Activated naive CD4-positive, alpha-beta T cell treated with anti-CD3 and anti-CD28 coated beads, Interleukin-2, amount 50 U/mL, for 72 hours (primary cell): Measurements from ENCODE around the gene ZC3H12D. TPM values are rescaled to one million over a fixed set of nuclear protein-coding genes. Genes with fewer than 3 reads are reported as not detected.
A peak's percentile ranks its signal among the peaks of the same experiment; 100 is the strongest.
"Not testable (repeated sequence)": the region's sequence is repeated elsewhere in the genome, so short reads cannot be mapped to it uniquely, and the experiment has no call there.

Source experiments
- ATAC-seq, 2 donors: fragments of 150-1000 bp; cut with Tn5 transposase; 2 replicates each; pipeline ENCODE4 v1.10.0; 2021; ENCODE audit warnings: mild to moderate bottlenecking in 2 of 2, moderate library complexity in 2 of 2
- DNase-seq, 2 donors: peaks; one replicate each; pipeline ENCODE4 v3.0.0; 2021 to 2022; ENCODE audit warnings: low spot score in 2 of 2
- H3K27ac Mint-ChIP-seq, 2 donors: one replicate each; pipeline ENCODE4 v1.8.0; 2022; ENCODE audit warnings: mild to moderate bottlenecking in 2 of 2, mixed read lengths in 2 of 2
- H3K36me3 Mint-ChIP-seq, 2 donors: one replicate each; pipeline ENCODE4 v1.8.0; 2022; ENCODE audit warnings: mixed read lengths in 2 of 2
- H3K9me3 Mint-ChIP-seq, 2 donors: one replicate each; pipeline ENCODE4 v1.8.0; 2022; ENCODE audit warnings: mixed read lengths in 2 of 2
- total RNA-seq, 2 donors: library from RNA; stranded (reverse); gene quantifications; one replicate each; pipeline ENCODE4 v1.2.3, GENCODE V29; 2022

Gene ZC3H12D
- total RNA-seq, 2 donors from 2014 or later, result 87.1 to 186 TPM

- Mint-ChIP-seq H3K36me3 (peaks cover 17 to 57% of the 10 kb centered on the region in 2 donors), H3K27ac (peak overlapping the region; percentile 78 to 84), H3K9me3 (no peaks in the 10 kb centered on the region)
- ATAC-seq, result no peak
- no peak for DNase-seq
Observed at GRCh38 chr6:149473080-149474052, 11.4 kb downstream of the ZC3H12D start.

GRCh38 chr6:149472241-149472640 lies 12.6 kb downstream of the ZC3H12D start:
- Mint-ChIP-seq H3K9me3 (no peaks in the 10 kb centered on the region), H3K27ac (peak overlapping the region; percentile 55 to 78), H3K36me3 (peaks cover 21 to 54% of the 10 kb centered on the region in 2 donors)
- peak; percentile 7 to 42 for ATAC-seq
- DNase-seq, result no peak

GRCh38 chr6:149471801-149472200 lies 13.0 kb downstream of the ZC3H12D start:
- peak overlapping the region; percentile 55 to 78 for H3K27ac Mint-ChIP-seq
- peak; percentile 25 to 70 for ATAC-seq
- peaks cover 21 to 49% of the 10 kb centered on the region in 2 donors for H3K36me3 Mint-ChIP-seq
- DNase-seq, result no peak
- H3K9me3 Mint-ChIP-seq, result no peaks in the 10 kb centered on the region

GRCh38 chr6:149470948-149471347 lies 13.9 kb downstream of the ZC3H12D start:
- DNase-seq (no peak), ATAC-seq (no peak)
- Mint-ChIP-seq H3K27ac (no peak overlapping the region), H3K9me3 (no peaks in the 10 kb centered on the region), H3K36me3 (peaks cover 21 to 48% of the 10 kb centered on the region in 2 donors)

- ATAC-seq (peak in 1 of 2 donors; percentile 3), DNase-seq (no peak)
- H3K9me3 Mint-ChIP-seq, result no peaks in the 10 kb centered on the region
- H3K27ac Mint-ChIP-seq, result peak overlapping the region; percentile 74 to 91
- peaks cover 16 to 51% of the 10 kb centered on the region in 2 donors for H3K36me3 Mint-ChIP-seq
Observed at GRCh38 chr6:149468179-149468578, 16.6 kb downstream of the ZC3H12D start.

- Mint-ChIP-seq H3K27ac (no peak overlapping the region), H3K36me3 (peaks cover 16 to 51% of the 10 kb centered on the region in 2 donors), H3K9me3 (no peaks in the 10 kb centered on the region)
- DNase-seq (no peak), ATAC-seq (no peak)
Observed at GRCh38 chr6:149467265-149467664, 17.5 kb downstream of the ZC3H12D start.

GRCh38 chr6:149464411-149464810 lies 20.4 kb downstream of the ZC3H12D start:
- Mint-ChIP-seq H3K36me3 (peaks cover 10 to 54% of the 10 kb centered on the region in 2 donors), H3K27ac (peak overlapping the region; percentile 64 to 77), H3K9me3 (no peaks in the 10 kb centered on the region)
- no peak for ATAC-seq
- no peak for DNase-seq

GRCh38 chr6:149463781-149464180 lies 21.0 kb downstream of the ZC3H12D start:
- Mint-ChIP-seq H3K27ac (peak overlapping the region; percentile 64 to 75), H3K9me3 (no peaks in the 10 kb centered on the region), H3K36me3 (peaks cover 15 to 60% of the 10 kb centered on the region in 2 donors)
- ATAC-seq, result no peak
- no peak for DNase-seq

GRCh38 chr6:149462712-149463111 lies 22.1 kb downstream of the ZC3H12D start:
- peaks cover 16 to 60% of the 10 kb centered on the region in 2 donors for H3K36me3 Mint-ChIP-seq
- ATAC-seq, DNase-seq, H3K9me3 Mint-ChIP-seq: not testable (repeated sequence)
- H3K27ac Mint-ChIP-seq, result peak overlapping the region in 1 of 2 donors; percentile 7

- H3K36me3 Mint-ChIP-seq, result peaks cover 16 to 60% of the 10 kb centered on the region in 2 donors
- peak overlapping the region in 1 of 2 donors; percentile 7 for H3K27ac Mint-ChIP-seq
Observed at GRCh38 chr6:149461670-149462069, 23.1 kb downstream of the ZC3H12D start.

GRCh38 chr6:149460249-149460648 lies 24.6 kb downstream of the ZC3H12D start:
- peaks cover 16 to 60% of the 10 kb centered on the region in 2 donors for H3K36me3 Mint-ChIP-seq
- not testable (repeated sequence) for H3K9me3 Mint-ChIP-seq, ATAC-seq, DNase-seq
- H3K27ac Mint-ChIP-seq, result peak overlapping the region in 1 of 2 donors; percentile 65

More at GRCh38 chr6:149461670-149462069, 23.1 kb downstream of the ZC3H12D start:
- no peaks in the 10 kb centered on the region for H3K9me3 Mint-ChIP-seq
- DNase-seq (no peak), ATAC-seq (no peak)

- H3K9me3 Mint-ChIP-seq, result no peaks in the 10 kb centered on the region
- peak; percentile 43 to 52 for ATAC-seq
- peaks cover 16 to 57% of the 10 kb centered on the region in 2 donors for H3K36me3 Mint-ChIP-seq
- DNase-seq, result peak in 1 of 2 donors; percentile 6
- no peak overlapping the region for H3K27ac Mint-ChIP-seq
Observed at GRCh38 chr6:149459761-149460160, 25.1 kb downstream of the ZC3H12D start.

GRCh38 chr6:149458806-149459205 lies 26.0 kb downstream of the ZC3H12D start:
- no peak for DNase-seq
- Mint-ChIP-seq H3K36me3 (peaks cover 16 to 48% of the 10 kb centered on the region in 2 donors), H3K9me3 (no peaks in the 10 kb centered on the region), H3K27ac (peak overlapping the region in 1 of 2 donors; percentile 29)
- ATAC-seq, result no peak

GRCh38 chr6:149458196-149458595 lies 26.6 kb downstream of the ZC3H12D start:
- ATAC-seq (peak in 1 of 2 donors; percentile 48), DNase-seq (peak in 1 of 2 donors; percentile 9)
- Mint-ChIP-seq H3K9me3 (no peaks in the 10 kb centered on the region), H3K27ac (peak overlapping the region in 1 of 2 donors; percentile 36), H3K36me3 (peaks cover 16 to 42% of the 10 kb centered on the region in 2 donors)

- no peak for ATAC-seq
- DNase-seq, result peak in 1 of 2 donors; percentile 28
- Mint-ChIP-seq H3K36me3 (peaks cover 16 to 34% of the 10 kb centered on the region in 2 donors), H3K27ac (peak overlapping the region in 1 of 2 donors; percentile 81), H3K9me3 (no peaks in the 10 kb centered on the region)
Observed at GRCh38 chr6:149457316-149457884, 27.4 kb downstream of the ZC3H12D start.

- peaks cover 16 to 30% of the 10 kb centered on the region in 2 donors for H3K36me3 Mint-ChIP-seq
Observed at GRCh38 chr6:149456311-149457021, 28.3 kb downstream of the ZC3H12D start.

More at GRCh38 chr6:149456311-149457021, 28.3 kb downstream of the ZC3H12D start:
- DNase-seq, result peak in 1 of 2 donors; percentile 50
- peak overlapping the region in 1 of 2 donors; percentile 81 for H3K27ac Mint-ChIP-seq
- H3K9me3 Mint-ChIP-seq, result no peaks in the 10 kb centered on the region
- ATAC-seq, result no peak
